ENCODE measurements around the gene AVPR1A.

GRCh38 chr12:63155375-63155774, 4.4 kb upstream of the AVPR1A start:
- TF ChIP-seq CTCF (conservative IDR thresholded peaks at IDR 0.05) (no peak), EZH2 (IDR thresholded peaks at IDR 0.05; ENCODE audit: low read depth) (no peak)
